ENCODE measurements around the gene TOR2A. TPM values are rescaled to one million over a fixed set of nuclear protein-coding genes. Genes with fewer than 3 reads are reported as not detected.
A peak's percentile ranks its signal among the peaks of the same experiment; 100 is the strongest.

The TOR2A gene
- total RNA-seq, 3 donors from 2014 or later = 9.5 to 16.7 (median 9.6) TPM

GRCh38 chr9:127770905-127771569, 35.9 kb upstream of the TOR2A start:
- TF ChIP-seq POLR2AphosphoS5 (IDR thresholded peaks at IDR 0.05) = peak in 2 of 3 donors; percentile 18 to 69
- TF ChIP-seq POLR2A (IDR thresholded peaks at IDR 0.05) = peak; percentile 13
- TF ChIP-seq, protein P1, sequence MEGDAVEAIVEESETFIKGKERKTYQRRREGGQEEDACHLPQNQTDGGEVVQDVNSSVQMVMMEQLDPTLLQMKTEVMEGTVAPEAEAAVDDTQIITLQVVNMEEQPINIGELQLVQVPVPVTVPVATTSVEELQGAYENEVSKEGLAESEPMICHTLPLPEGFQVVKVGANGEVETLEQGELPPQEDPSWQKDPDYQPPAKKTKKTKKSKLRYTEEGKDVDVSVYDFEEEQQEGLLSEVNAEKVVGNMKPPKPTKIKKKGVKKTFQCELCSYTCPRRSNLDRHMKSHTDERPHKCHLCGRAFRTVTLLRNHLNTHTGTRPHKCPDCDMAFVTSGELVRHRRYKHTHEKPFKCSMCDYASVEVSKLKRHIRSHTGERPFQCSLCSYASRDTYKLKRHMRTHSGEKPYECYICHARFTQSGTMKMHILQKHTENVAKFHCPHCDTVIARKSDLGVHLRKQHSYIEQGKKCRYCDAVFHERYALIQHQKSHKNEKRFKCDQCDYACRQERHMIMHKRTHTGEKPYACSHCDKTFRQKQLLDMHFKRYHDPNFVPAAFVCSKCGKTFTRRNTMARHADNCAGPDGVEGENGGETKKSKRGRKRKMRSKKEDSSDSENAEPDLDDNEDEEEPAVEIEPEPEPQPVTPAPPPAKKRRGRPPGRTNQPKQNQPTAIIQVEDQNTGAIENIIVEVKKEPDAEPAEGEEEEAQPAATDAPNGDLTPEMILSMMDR (IDR thresholded peaks at IDR 0.05) = no peak
- Histone ChIP-seq H3K27ac (peak overlapping the region; percentile 45 to 56), H3K9me3 (no peaks in the 10 kb centered on the region), H3K27me3 (no peaks in the 10 kb centered on the region), H3K4me1 (no peaks in the 10 kb centered on the region), H3K4me3 (peak overlapping the region; percentile 52 to 68 (median 61)), H3K36me3 (no peaks in the 10 kb centered on the region)
- intact Hi-C loops (cut with DNase I; ENCODE audit: low total_unique reads) = loop anchor here (1.0 kb wide), 1 partner anchor 39 kb away; no protein-coding TSS in a partner anchor
- DNase-seq (ENCODE audit: low spot score in 2 of 2) = peak; percentile 98

DNA sequence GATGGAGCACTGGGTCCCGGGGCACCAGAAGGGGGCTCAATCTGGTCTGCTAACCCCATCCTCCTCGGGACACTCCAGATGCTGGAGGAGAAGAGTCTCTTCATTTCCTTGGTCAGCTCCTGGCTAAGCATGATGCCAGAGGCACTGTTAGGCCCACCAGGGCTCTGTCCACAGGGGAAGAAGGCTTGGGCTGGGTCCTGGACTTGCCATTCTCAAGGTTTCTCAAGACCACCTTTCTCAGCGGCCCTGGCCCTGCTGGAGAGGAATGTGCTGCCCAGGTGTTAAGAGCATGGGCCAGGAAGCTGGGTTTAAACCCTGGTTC, 35.5 kb upstream of the TOR2A start:
- H3K4me3 ChIP-seq = peak overlapping the region; percentile 52 to 68 (median 61)
- peak overlapping the region; percentile 45 to 56 for H3K27ac ChIP-seq
- H3K9me3 ChIP-seq = no peaks in the 10 kb centered on the region
- intact Hi-C loops (cut with DNase I; ENCODE audit: low total_unique reads) = no loop called here
- TF ChIP-seq, protein P1 (IDR thresholded peaks at IDR 0.05) = no peak
- TF ChIP-seq POLR2AphosphoS5 (IDR thresholded peaks at IDR 0.05) (no peak), POLR2A (IDR thresholded peaks at IDR 0.05) (no peak)
- no peaks in the 10 kb centered on the region for H3K27me3 ChIP-seq
- H3K36me3 ChIP-seq = no peaks in the 10 kb centered on the region
- no peaks in the 10 kb centered on the region for H3K4me1 ChIP-seq
- no peak for DNase-seq (ENCODE audit: low spot score in 2 of 2)

DNA sequence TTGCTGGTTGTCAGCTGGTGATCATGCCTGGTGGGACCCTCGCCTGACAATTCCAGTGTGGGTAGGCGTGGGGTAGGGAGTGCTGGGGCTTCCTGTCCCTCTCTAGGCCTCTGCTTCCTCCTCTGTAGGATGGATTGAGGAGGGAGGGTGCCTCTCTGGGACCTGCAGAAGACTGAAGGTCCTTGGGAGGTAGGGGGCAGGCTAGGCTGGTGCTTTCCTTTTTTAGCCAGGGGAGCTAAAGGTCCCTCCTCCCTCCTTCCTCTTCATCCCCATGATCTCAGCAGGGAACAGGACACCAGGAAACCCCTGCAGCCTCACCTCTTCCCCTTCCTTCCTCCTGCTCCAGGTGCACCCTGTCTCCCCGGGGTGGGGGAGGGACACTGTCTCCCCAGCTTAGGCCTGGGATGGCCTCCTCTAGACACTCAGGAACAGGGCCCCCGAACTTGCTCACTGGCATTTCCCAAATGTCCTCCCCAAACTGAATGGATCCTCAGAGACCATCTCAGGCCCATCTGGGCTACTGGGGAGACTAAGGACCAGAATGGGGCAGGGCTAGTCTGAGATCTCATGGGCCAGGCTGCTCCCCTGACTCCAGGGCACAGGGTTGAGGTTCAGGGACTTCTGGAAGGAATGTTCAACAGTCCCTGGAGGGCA, 35.0 kb upstream of the TOR2A start:
- intact Hi-C loops (cut with DNase I; ENCODE audit: low total_unique reads) = no loop called here
- Histone ChIP-seq H3K9me3 (no peaks in the 10 kb centered on the region), H3K27ac (peak overlapping the region in 1 of 2 donors; percentile 45), H3K4me3 (peak overlapping the region; percentile 52 to 68 (median 61)), H3K36me3 (no peaks in the 10 kb centered on the region), H3K27me3 (no peaks in the 10 kb centered on the region), H3K4me1 (no peaks in the 10 kb centered on the region)
- no peak for TF ChIP-seq POLR2AphosphoS5 (IDR thresholded peaks at IDR 0.05)
- TF ChIP-seq, protein P1 (IDR thresholded peaks at IDR 0.05) = no peak
- TF ChIP-seq POLR2A (IDR thresholded peaks at IDR 0.05) = no peak
- no peak for DNase-seq (ENCODE audit: low spot score in 2 of 2)

DNA sequence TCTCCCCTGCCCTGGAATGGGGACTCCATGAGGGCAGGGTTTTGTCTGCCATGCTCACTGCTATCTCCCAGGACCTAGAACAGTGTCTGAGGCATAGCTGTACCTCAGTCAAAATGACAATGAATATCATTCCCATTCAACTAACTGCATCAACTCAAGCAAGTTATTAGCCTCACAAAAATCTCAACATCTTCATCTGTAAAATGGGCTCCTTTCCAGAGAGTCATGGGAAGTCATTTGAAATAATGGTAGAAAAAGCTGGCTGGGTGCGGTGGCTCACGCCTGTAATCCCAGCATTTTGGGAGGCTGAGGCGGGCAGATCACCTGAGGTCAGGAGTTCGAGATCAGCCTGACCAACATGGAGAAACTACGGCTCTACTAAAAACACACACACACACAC, 34.0 kb upstream of the TOR2A start:
- DNase-seq (ENCODE audit: low spot score in 2 of 2) = no peak
- intact Hi-C loops (cut with DNase I; ENCODE audit: low total_unique reads) = no loop called here
- TF ChIP-seq POLR2AphosphoS5 (IDR thresholded peaks at IDR 0.05) = no peak
- TF ChIP-seq, protein P1 (IDR thresholded peaks at IDR 0.05) = no peak
- no peak for TF ChIP-seq POLR2A (IDR thresholded peaks at IDR 0.05)
- H3K9me3 ChIP-seq = no peaks in the 10 kb centered on the region
- H3K27ac ChIP-seq = peak overlapping the region in 1 of 2 donors; percentile 72
- no peaks in the 10 kb centered on the region for H3K36me3 ChIP-seq
- H3K4me3 ChIP-seq = peak overlapping the region in 1 of 3 donors; percentile 46
- no peaks in the 10 kb centered on the region for H3K27me3 ChIP-seq
- H3K4me1 ChIP-seq = no peaks in the 10 kb centered on the region

- Histone ChIP-seq H3K36me3 (no peaks in the 10 kb centered on the region), H3K9me3 (no peaks in the 10 kb centered on the region), H3K4me1 (no peaks in the 10 kb centered on the region), H3K27me3 (no peaks in the 10 kb centered on the region), H3K27ac (peak overlapping the region; percentile 36 to 72), H3K4me3 (peak overlapping the region; percentile 2 to 46 (median 9))
- DNase-seq (ENCODE audit: low spot score in 2 of 2) = no peak
- no peak for TF ChIP-seq POLR2A (IDR thresholded peaks at IDR 0.05)
- intact Hi-C loops (cut with DNase I; ENCODE audit: low total_unique reads) = no loop called here
These were observed 33.6 kb upstream of the TOR2A start for GRCh38 chr9:127768698-127769097.

Measured in breast epithelium (tissue), 4 donors.